GM12878 (cell line): ENCODE results near the gene ENSA. TPM values are rescaled to one million over a fixed set of nuclear protein-coding genes. Genes with fewer than 3 reads are reported as not detected.

Experiments
- BCL11A ChIP-seq: IDR thresholded peaks from 2 replicates; pipeline ENCODE4 v1.6.1; 2011; ENCODE audit warnings: low read depth, low read length
- E4F1 ChIP-seq: fragments of 450-650 bp; IDR thresholded peaks from 2 replicates; pipeline ENCODE4 v1.6.1; 2018; ENCODE audit warnings: borderline replicate concordance, mild to moderate bottlenecking; ENCODE audit not compliant: partially characterized antibody
- EED ChIP-seq: sonication (generic); IDR thresholded peaks from 2 replicates; pipeline ENCODE4 v1.6.1; 2016; ENCODE audit warnings: antibody characterized with exemption, low read depth
- EGR1 ChIP-seq, 2 experiments: IDR thresholded peaks; 1 replicate in 1 of 2; 2 replicates in 1 of 2; pipeline ENCODE4 v1.6.1; 2011 to 2012; ENCODE audit warnings: low read depth in 2 of 2, low read length in 2 of 2, borderline replicate concordance in 1 of 2, mild to moderate bottlenecking in 1 of 2, moderate library complexity in 1 of 2
- ETV6 ChIP-seq, 2 experiments: fragments of 450-650 bp in 1 of 2; IDR thresholded peaks in 1 of 2; conservative IDR thresholded peaks in 1 of 2; 2 replicates each; pipeline ENCODE4 v1.6.1; 2014; ENCODE audit warnings: antibody characterized with exemption in 1 of 2, borderline replicate concordance in 1 of 2, low read depth in 1 of 2, mild to moderate bottlenecking in 1 of 2, moderate library complexity in 1 of 2
- EZH2 ChIP-seq: IDR thresholded peaks from 2 replicates; pipeline ENCODE4 v1.6.1; 2012; ENCODE audit warnings: low read depth, mild to moderate bottlenecking, control low read depth, inconsistent platforms, low read length, borderline replicate concordance; ENCODE audit not compliant: control insufficient read depth
- FOXK2 ChIP-seq: fragments of 450-650 bp; IDR thresholded peaks from 2 replicates; pipeline ENCODE4 v1.6.1; 2017; ENCODE audit warnings: mild to moderate bottlenecking, moderate library complexity
- IRF3 ChIP-seq: fragments of 450-650 bp; IDR thresholded peaks from 2 replicates; pipeline ENCODE4 v1.6.1; 2014; ENCODE audit warnings: mild to moderate bottlenecking
- MEF2B ChIP-seq: fragments of 450-650 bp; IDR thresholded peaks from 2 replicates; pipeline ENCODE4 v1.6.1; 2018; ENCODE audit warnings: mild to moderate bottlenecking, moderate library complexity; ENCODE audit not compliant: partially characterized antibody, poor library complexity, severe bottlenecking
- NFYA ChIP-seq: IDR thresholded peaks from 2 replicates; pipeline ENCODE4 v1.6.1; 2011; ENCODE audit warnings: low read depth, mild to moderate bottlenecking, low read length, improper control_type of control experiment, borderline replicate concordance
- NR2C1 ChIP-seq: fragments of 450-650 bp; IDR thresholded peaks from 2 replicates; pipeline ENCODE4 v1.6.1; 2017; ENCODE audit warnings: antibody characterized with exemption, mild to moderate bottlenecking, moderate library complexity
- NR2C2 ChIP-seq: IDR thresholded peaks from 2 replicates; pipeline ENCODE4 v1.6.1; 2011; ENCODE audit warnings: borderline replicate concordance, low read depth; ENCODE audit not compliant: control insufficient read depth, insufficient read length
- PML ChIP-seq: IDR thresholded peaks from 2 replicates; pipeline ENCODE4 v1.6.1; 2012; ENCODE audit warnings: low read length, inconsistent platforms
- SREBF2 ChIP-seq: IDR thresholded peaks from 2 replicates; pipeline ENCODE4 v1.6.1; 2012; ENCODE audit warnings: mild to moderate bottlenecking, low read length
- STAT3 ChIP-seq: IDR thresholded peaks from 2 replicates; pipeline ENCODE4 v1.6.1; 2011; ENCODE audit warnings: low read depth, low read length, improper control_type of control experiment
- WRNIP1 ChIP-seq: IDR thresholded peaks from 2 replicates; pipeline ENCODE4 v1.6.1; 2011; ENCODE audit warnings: low read depth, low read length, improper control_type of control experiment, borderline replicate concordance
- polyA plus RNA-seq, 11 experiments: library from polyadenylated mRNA; depleted of rRNA in 4 of 11; unstranded in 6 of 11; stranded (reverse) in 5 of 11; fragments of >200 nt; fragmentation: Nextera tagmentation in 4 of 11; fragmentation: Illumina TruSeq in 1 of 11; extraction: Ambion mirVana in 4 of 11; extraction: Trizol in 1 of 11; gene quantifications; 1 replicate in 1 of 11; 2 replicates in 10 of 11; pipeline versions ENCODE4 v1.2.1 to v1.2.3, GENCODE V29; 2011 to 2016; ENCODE audit warnings: inconsistent platforms in 2 of 11, missing spikeins in 2 of 11, low read depth in 1 of 11
- total RNA-seq, 4 experiments: library from RNA; depleted of rRNA in 3 of 4; stranded (reverse); fragments of >200 nt in 3 of 4; fragmentation: Illumina TruSeq in 1 of 4; extraction: Trizol in 1 of 4; gene quantifications; 2 replicates each; pipeline versions ENCODE4 v1.2.1 to v1.2.3, GENCODE V29; 2013 to 2021
- TF ChIP-seq, protein P1 (sequence below): fragments of 450-650 bp; IDR thresholded peaks from 2 replicates; pipeline ENCODE4 v1.6.1; 2017; ENCODE audit warnings: antibody characterized with exemption, mild to moderate bottlenecking, moderate library complexity
- TF ChIP-seq, protein P2 (sequence below): fragments of 450-650 bp; conservative IDR thresholded peaks from 2 replicates; pipeline ENCODE4 v1.6.1; 2017; ENCODE audit warnings: mild to moderate bottlenecking, moderate library complexity

ENSA gene
- total and polyA plus RNA-seq, 10 of the 15 experiments (the other 5 are each of a cell fraction or from before 2014, with no cell fraction given), result 56.1 to 605 (median 143) TPM

- no peak for TF ChIP-seq EGR1 (IDR thresholded peaks at IDR 0.05; ENCODE audit: borderline replicate concordance in 1 of 2, low read depth in 2 of 2, low read length in 2 of 2)
- TF ChIP-seq NFYA, result peak; percentile 95
- no peak for TF ChIP-seq ETV6 (conservative IDR thresholded peaks at IDR 0.05 in 1 of 2, IDR thresholded peaks at IDR 0.05 in 1 of 2; ENCODE audit: borderline replicate concordance in 1 of 2, low read depth in 1 of 2)
- no peak for TF ChIP-seq NR2C1
- no peak for TF ChIP-seq EED
- TF ChIP-seq STAT3, result no peak
- TF ChIP-seq PML, result 0 out of 2 replicates have a peak, but pooled peaks have one; percentile 30
- TF ChIP-seq EZH2, result no peak
- TF ChIP-seq, protein P1, sequence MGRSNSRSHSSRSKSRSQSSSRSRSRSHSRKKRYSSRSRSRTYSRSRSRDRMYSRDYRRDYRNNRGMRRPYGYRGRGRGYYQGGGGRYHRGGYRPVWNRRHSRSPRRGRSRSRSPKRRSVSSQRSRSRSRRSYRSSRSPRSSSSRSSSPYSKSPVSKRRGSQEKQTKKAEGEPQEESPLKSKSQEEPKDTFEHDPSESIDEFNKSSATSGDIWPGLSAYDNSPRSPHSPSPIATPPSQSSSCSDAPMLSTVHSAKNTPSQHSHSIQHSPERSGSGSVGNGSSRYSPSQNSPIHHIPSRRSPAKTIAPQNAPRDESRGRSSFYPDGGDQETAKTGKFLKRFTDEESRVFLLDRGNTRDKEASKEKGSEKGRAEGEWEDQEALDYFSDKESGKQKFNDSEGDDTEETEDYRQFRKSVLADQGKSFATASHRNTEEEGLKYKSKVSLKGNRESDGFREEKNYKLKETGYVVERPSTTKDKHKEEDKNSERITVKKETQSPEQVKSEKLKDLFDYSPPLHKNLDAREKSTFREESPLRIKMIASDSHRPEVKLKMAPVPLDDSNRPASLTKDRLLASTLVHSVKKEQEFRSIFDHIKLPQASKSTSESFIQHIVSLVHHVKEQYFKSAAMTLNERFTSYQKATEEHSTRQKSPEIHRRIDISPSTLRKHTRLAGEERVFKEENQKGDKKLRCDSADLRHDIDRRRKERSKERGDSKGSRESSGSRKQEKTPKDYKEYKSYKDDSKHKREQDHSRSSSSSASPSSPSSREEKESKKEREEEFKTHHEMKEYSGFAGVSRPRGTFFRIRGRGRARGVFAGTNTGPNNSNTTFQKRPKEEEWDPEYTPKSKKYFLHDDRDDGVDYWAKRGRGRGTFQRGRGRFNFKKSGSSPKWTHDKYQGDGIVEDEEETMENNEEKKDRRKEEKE, result no peak
- peak; percentile 24 for TF ChIP-seq MEF2B
- peak; percentile 73 for TF ChIP-seq E4F1
- TF ChIP-seq, protein P2, sequence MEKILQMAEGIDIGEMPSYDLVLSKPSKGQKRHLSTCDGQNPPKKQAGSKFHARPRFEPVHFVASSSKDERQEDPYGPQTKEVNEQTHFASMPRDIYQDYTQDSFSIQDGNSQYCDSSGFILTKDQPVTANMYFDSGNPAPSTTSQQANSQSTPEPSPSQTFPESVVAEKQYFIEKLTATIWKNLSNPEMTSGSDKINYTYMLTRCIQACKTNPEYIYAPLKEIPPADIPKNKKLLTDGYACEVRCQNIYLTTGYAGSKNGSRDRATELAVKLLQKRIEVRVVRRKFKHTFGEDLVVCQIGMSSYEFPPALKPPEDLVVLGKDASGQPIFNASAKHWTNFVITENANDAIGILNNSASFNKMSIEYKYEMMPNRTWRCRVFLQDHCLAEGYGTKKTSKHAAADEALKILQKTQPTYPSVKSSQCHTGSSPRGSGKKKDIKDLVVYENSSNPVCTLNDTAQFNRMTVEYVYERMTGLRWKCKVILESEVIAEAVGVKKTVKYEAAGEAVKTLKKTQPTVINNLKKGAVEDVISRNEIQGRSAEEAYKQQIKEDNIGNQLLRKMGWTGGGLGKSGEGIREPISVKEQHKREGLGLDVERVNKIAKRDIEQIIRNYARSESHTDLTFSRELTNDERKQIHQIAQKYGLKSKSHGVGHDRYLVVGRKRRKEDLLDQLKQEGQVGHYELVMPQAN, result peak; percentile 70
- TF ChIP-seq IRF3, result peak; percentile 97
- no peak for TF ChIP-seq NR2C2
- no peak for TF ChIP-seq SREBF2
- TF ChIP-seq FOXK2, result 0 out of 2 replicates have a peak, but pooled peaks have one; percentile 13
- no peak for TF ChIP-seq WRNIP1
- no peak for TF ChIP-seq BCL11A
Measured at GRCh38 chr1:150629115-150629928, at the start of gene ENSA (continued).
